Trophoblast cell (in vitro differentiated cells and primary cell): Measurements from ENCODE around the gene UGT1A7.

ENCODE experiments used
- DNase-seq, 2 donors: peaks; one replicate each; pipeline ENCODE4 v3.0.0-alpha.2; 2016
- H2AFZ ChIP-seq: 2 replicates; pipeline ENCODE4 v1.6.1; 2013; ENCODE audit warnings: low read length, moderate library complexity, mild to moderate bottlenecking; ENCODE audit not compliant: insufficient read depth, poor library complexity
- H2AK5ac ChIP-seq: 2 replicates; pipeline ENCODE4 v1.6.1; 2013; ENCODE audit warnings: mild to moderate bottlenecking, low read length
- H2BK120ac ChIP-seq: 2 replicates; pipeline ENCODE4 v1.6.1; 2013; ENCODE audit warnings: low read length, mild to moderate bottlenecking, moderate library complexity; ENCODE audit not compliant: insufficient read depth, poor library complexity
- H2BK12ac ChIP-seq: 2 replicates; pipeline ENCODE4 v1.6.1; 2013; ENCODE audit warnings: mild to moderate bottlenecking, low read length, moderate library complexity
- H2BK5ac ChIP-seq: 2 replicates; pipeline ENCODE4 v1.6.1; 2013; ENCODE audit warnings: low read length, low read depth, moderate library complexity, mild to moderate bottlenecking; ENCODE audit not compliant: poor library complexity
- H3K14ac ChIP-seq: 2 replicates; pipeline ENCODE4 v1.6.1; 2013; ENCODE audit warnings: mild to moderate bottlenecking, low read length
- H3K18ac ChIP-seq: 2 replicates; pipeline ENCODE4 v1.6.1; 2013; ENCODE audit warnings: mild to moderate bottlenecking, low read length
- H3K23ac ChIP-seq: 2 replicates; pipeline ENCODE4 v1.6.1; 2013; ENCODE audit warnings: low read length
- H3K27ac ChIP-seq: 2 replicates; pipeline ENCODE4 v1.5.1; 2013; ENCODE audit warnings: low read depth, mild to moderate bottlenecking, inconsistent platforms, low read length, moderate library complexity
- H3K27me3 ChIP-seq: 2 replicates; pipeline ENCODE4 v1.6.1; 2013; ENCODE audit warnings: inconsistent platforms, mild to moderate bottlenecking, low read length, moderate library complexity; ENCODE audit not compliant: insufficient read depth
- H3K36me3 ChIP-seq, 2 experiments: 1 replicate in 1 of 2; 2 replicates in 1 of 2; pipeline ENCODE4 v1.6.1; 2013; ENCODE audit warnings: low read length in 2 of 2, mild to moderate bottlenecking in 2 of 2, moderate library complexity in 1 of 2; ENCODE audit not compliant: insufficient read depth in 2 of 2, control insufficient read depth in 1 of 2
- H3K4ac ChIP-seq: 2 replicates; pipeline ENCODE4 v1.6.1; 2013; ENCODE audit warnings: low read depth, mild to moderate bottlenecking, low read length, moderate library complexity
- H3K4me1 ChIP-seq, 2 experiments: 1 replicate in 1 of 2; 2 replicates in 1 of 2; pipeline ENCODE4 v1.6.1; 2013; ENCODE audit warnings: low read length in 2 of 2, mild to moderate bottlenecking in 2 of 2, moderate library complexity in 1 of 2; ENCODE audit not compliant: insufficient read depth in 2 of 2, control insufficient read depth in 1 of 2
- H3K4me2 ChIP-seq: 2 replicates; pipeline ENCODE4 v1.6.1; 2013; ENCODE audit warnings: inconsistent platforms, mild to moderate bottlenecking, low read length, moderate library complexity
- H3K4me3 ChIP-seq: 2 replicates; pipeline ENCODE4 v1.5.1; 2013; ENCODE audit warnings: mild to moderate bottlenecking, low read depth, low read length, inconsistent platforms
- H3K79me1 ChIP-seq: one replicate; pipeline ENCODE4 v1.6.1; 2013; ENCODE audit warnings: low read length
- H3K79me2 ChIP-seq: 2 replicates; pipeline ENCODE4 v1.6.1; 2013; ENCODE audit warnings: low read length, mild to moderate bottlenecking; ENCODE audit not compliant: control insufficient read depth, insufficient read depth, poor library complexity
- H3K9ac ChIP-seq: 2 replicates; pipeline ENCODE4 v1.6.1; 2013; ENCODE audit warnings: mild to moderate bottlenecking, low read length
- H3K9me3 ChIP-seq: 2 replicates; pipeline ENCODE4 v1.6.1; 2013; ENCODE audit warnings: low read depth, mild to moderate bottlenecking, control low read depth, inconsistent platforms, low read length; ENCODE audit not compliant: insufficient read depth
- H4K12ac ChIP-seq: 2 replicates; pipeline ENCODE4 v1.6.1; 2013; ENCODE audit warnings: low read depth, mild to moderate bottlenecking, low read length, moderate library complexity
- H4K8ac ChIP-seq: 2 replicates; pipeline ENCODE4 v1.6.1; 2013; ENCODE audit warnings: low read depth, mild to moderate bottlenecking, low read length, moderate library complexity
- H4K91ac ChIP-seq: one replicate; pipeline ENCODE4 v1.6.1; 2013; ENCODE audit warnings: low read depth, mild to moderate bottlenecking, low read length, moderate library complexity
- WGBS: extraction: QIAGEN DNeasy Blood & Tissue Kit; methylation state at CpG from one replicate; pipeline ENCODE4 v1.1.7; 2013; ENCODE audit warnings: missing lambda C conversion rate; ENCODE audit not compliant: insufficient read length, insufficient coverage; ENCODE audit errors: extremely low coverage; 5-methylcytosine and 5-hydroxymethylcytosine counted together

UGT1A7 gene

DNA sequence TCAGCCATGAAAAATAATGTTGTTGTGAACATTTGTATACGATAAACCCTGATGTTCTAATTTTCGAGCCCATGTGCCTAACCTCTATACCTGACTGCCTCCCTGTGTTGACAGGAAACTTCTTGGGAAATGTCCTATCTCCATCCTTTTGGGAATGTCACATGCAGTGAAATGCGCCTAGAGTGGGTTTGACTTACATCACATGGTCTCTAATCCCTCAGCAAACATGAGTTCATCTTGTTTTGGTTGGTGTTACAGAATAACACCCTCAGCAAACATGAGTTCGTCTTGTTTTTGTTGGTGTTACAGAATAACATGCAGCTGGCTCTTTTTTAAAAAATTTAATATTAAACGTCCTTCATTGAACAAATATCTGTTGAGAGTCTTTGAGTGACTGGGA, 6.6 kb downstream of the UGT1A7 start:
- Histone ChIP-seq H3K9me3 (no peaks in the 10 kb centered on the region), H3K18ac (no peak overlapping the region), H3K4me2 (no peak overlapping the region), H4K91ac (no peak overlapping the region), H3K9ac (no peak overlapping the region), H3K36me3 (no peaks in the 10 kb centered on the region), H3K4me1 (no peaks in the 10 kb centered on the region), H4K12ac (no peak overlapping the region), H3K79me1 (no peaks in the 10 kb centered on the region), H3K27me3 (no peaks in the 10 kb centered on the region), H3K79me2 (no peaks in the 10 kb centered on the region), H3K4me3 (no peak overlapping the region), H2BK120ac (no peak overlapping the region), H4K8ac (no peak overlapping the region), H3K4ac (no peak overlapping the region), H2AK5ac (no peak overlapping the region), H2BK12ac (no peak overlapping the region), H3K23ac (no peak overlapping the region), H2BK5ac (no peak overlapping the region), H3K27ac (no peak overlapping the region), H3K14ac (no peak overlapping the region), H2AFZ (no peak overlapping the region)
- no CpG with 5 or more reads among the region's 5 CpGs for WGBS
- DNase-seq: no peak

DNA sequence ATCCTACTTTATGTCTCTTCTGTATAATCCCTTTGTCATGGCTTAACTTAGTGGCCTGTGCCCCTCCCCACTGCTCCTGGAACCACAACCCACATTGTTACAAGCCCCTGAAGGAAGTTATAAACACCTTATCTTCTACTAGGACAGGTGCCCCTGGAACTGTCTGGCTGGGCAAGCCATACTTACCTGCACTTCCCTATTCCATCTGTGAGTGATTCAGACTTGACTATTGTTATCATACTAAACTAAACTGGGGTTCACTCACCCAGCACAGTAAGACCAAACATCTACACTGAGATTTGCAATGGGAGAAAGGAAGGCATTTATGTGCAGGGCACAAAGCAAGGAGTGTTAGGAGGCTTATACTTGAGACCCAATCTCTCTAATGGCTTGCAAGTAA, 7.3 kb downstream of the UGT1A7 start:
- no peak overlapping the region for H3K4me2 ChIP-seq
- H3K4me3 ChIP-seq: no peak overlapping the region
- H2BK5ac ChIP-seq: no peak overlapping the region
- H3K4me1 ChIP-seq: no peaks in the 10 kb centered on the region
- H3K27ac ChIP-seq: no peak overlapping the region
- H2BK120ac ChIP-seq: no peak overlapping the region
- no peak overlapping the region for H3K23ac ChIP-seq
- no peak overlapping the region for H3K9ac ChIP-seq
- no peak overlapping the region for H2AFZ ChIP-seq
- no peaks in the 10 kb centered on the region for H3K9me3 ChIP-seq
- H2AK5ac ChIP-seq: no peak overlapping the region
- no peak for DNase-seq
- H3K79me1 ChIP-seq: no peaks in the 10 kb centered on the region
- no peak overlapping the region for H3K4ac ChIP-seq
- no peak overlapping the region for H3K14ac ChIP-seq
- H3K79me2 ChIP-seq: no peaks in the 10 kb centered on the region
- no peaks in the 10 kb centered on the region for H3K27me3 ChIP-seq
- H4K8ac ChIP-seq: no peak overlapping the region
- H4K12ac ChIP-seq: no peak overlapping the region
- no peak overlapping the region for H3K18ac ChIP-seq
- H2BK12ac ChIP-seq: no peak overlapping the region
- no peaks in the 10 kb centered on the region for H3K36me3 ChIP-seq
- H4K91ac ChIP-seq: no peak overlapping the region

DNA sequence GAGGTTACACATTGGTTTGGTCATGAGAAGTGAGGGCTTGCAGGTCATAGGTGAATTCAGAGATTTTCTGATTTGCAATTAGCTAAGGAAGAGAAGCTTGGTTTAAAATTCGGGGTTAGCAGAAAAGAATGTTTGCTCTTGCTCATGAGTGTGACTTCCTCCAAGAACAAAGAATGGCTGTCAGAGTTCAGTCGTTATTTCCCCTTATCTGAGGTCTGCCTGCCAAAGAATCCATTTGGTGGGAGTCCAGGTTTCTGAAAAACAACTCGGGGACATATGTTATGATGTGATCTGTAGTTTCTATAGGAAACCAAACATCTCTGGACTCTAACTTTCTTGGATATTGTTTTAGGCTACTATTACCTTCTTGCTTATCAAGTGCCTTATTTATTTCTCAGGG, 7.8 kb downstream of the UGT1A7 start:
- Histone ChIP-seq H3K9me3 (no peaks in the 10 kb centered on the region), H3K9ac (no peak overlapping the region), H2BK12ac (no peak overlapping the region), H3K36me3 (no peaks in the 10 kb centered on the region), H2BK120ac (no peak overlapping the region), H3K27me3 (no peaks in the 10 kb centered on the region), H3K23ac (no peak overlapping the region), H3K4ac (no peak overlapping the region), H3K79me1 (no peaks in the 10 kb centered on the region), H4K8ac (no peak overlapping the region), H3K18ac (no peak overlapping the region), H3K4me1 (no peaks in the 10 kb centered on the region), H4K12ac (no peak overlapping the region), H3K4me3 (no peak overlapping the region), H3K79me2 (no peaks in the 10 kb centered on the region), H2AK5ac (no peak overlapping the region), H2AFZ (no peak overlapping the region), H2BK5ac (no peak overlapping the region), H3K14ac (no peak overlapping the region), H3K27ac (no peak overlapping the region), H4K91ac (no peak overlapping the region), H3K4me2 (no peak overlapping the region)
- WGBS: no CpG with 5 or more reads among the region's 3 CpGs
- DNase-seq: no peak

DNA sequence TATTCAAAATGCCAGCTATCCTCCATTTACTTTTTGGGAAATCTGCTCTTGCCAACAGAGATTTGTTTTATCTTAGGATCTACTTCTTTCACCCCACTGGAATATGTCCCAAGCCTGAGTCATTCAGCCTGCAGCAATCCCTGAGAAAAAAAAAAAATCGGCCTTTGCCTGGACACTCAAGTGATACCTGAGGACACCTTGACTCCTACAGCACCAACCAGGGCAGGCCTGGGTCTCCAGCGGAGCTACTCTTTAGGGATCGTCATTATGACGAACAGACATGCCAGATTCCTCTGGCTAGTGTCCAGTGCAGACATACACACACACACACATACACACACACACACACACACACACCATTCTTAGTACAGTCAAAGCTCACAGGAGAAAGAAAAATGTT, 8.7 kb downstream of the UGT1A7 start:
- Histone ChIP-seq H3K4me1 (no peaks in the 10 kb centered on the region), H3K27me3 (no peaks in the 10 kb centered on the region), H3K14ac (no peak overlapping the region), H3K36me3 (no peaks in the 10 kb centered on the region), H3K18ac (no peak overlapping the region), H4K91ac (no peak overlapping the region), H4K12ac (no peak overlapping the region), H3K9me3 (no peaks in the 10 kb centered on the region), H4K8ac (no peak overlapping the region), H2AFZ (no peak overlapping the region), H3K79me2 (no peaks in the 10 kb centered on the region), H2BK5ac (no peak overlapping the region), H3K4me2 (no peak overlapping the region), H3K4me3 (no peak overlapping the region), H2BK120ac (no peak overlapping the region), H2BK12ac (no peak overlapping the region), H3K9ac (no peak overlapping the region), H3K79me1 (no peaks in the 10 kb centered on the region), H3K27ac (no peak overlapping the region), H3K4ac (no peak overlapping the region), H2AK5ac (no peak overlapping the region), H3K23ac (no peak overlapping the region)
- WGBS: no CpG with 5 or more reads among the region's 4 CpGs
- DNase-seq: peak; percentile 66 to 74
